ENCODE measurements around the gene FAM120B.

The FAM120B gene

GRCh38 chr6:170360476-170360875 is 53.9 kb downstream of the FAM120B start:
- peaks cover 56 to 98% (median 87%) of the 10 kb centered on the region in 11 experiments for H3K36me3 ChIP-seq
- peaks cover 0 to 56% (median 36%) of the 10 kb centered on the region in 11 experiments; a peak in 14 of 22 replicates for H4K20me1 ChIP-seq
- no peak overlapping the region for H3K4me3 ChIP-seq
- no peaks in the 10 kb centered on the region for H3K27me3 ChIP-seq
- H3K27ac ChIP-seq = no peak overlapping the region
- no peak for TF ChIP-seq Cebpa-rat (IDR thresholded peaks at IDR 0.05)
- no peak overlapping the region for H3K4me2 ChIP-seq
- H3K9ac ChIP-seq = no peak overlapping the region
- H3K9me3 ChIP-seq (replicated peaks in 1 of 11) = no peaks in the 10 kb centered on the region
- H3K4me1 ChIP-seq = peaks cover 0 to 10% (median 7%) of the 10 kb centered on the region in 10 experiments; a peak in 11 of 20 replicates

GRCh38 chr6:170361335-170361734 is 54.8 kb downstream of the FAM120B start:
- Histone ChIP-seq H3K36me3 (peaks cover 61 to 97% (median 88%) of the 10 kb centered on the region in 11 experiments), H3K27me3 (no peaks in the 10 kb centered on the region), H3K27ac (no peak overlapping the region), H3K9me3 (replicated peaks in 1 of 11) (no peaks in the 10 kb centered on the region), H3K4me1 (peaks cover 0 to 10% (median 7%) of the 10 kb centered on the region in 10 experiments; a peak in 11 of 20 replicates), H3K4me2 (no peak overlapping the region), H4K20me1 (peaks cover 0 to 63% (median 37%) of the 10 kb centered on the region in 11 experiments; a peak in 15 of 22 replicates), H3K9ac (no peak overlapping the region), H3K4me3 (no peak overlapping the region)
- TF ChIP-seq Cebpa-rat (IDR thresholded peaks at IDR 0.05) = no peak

GRCh38 chr6:170362121-170362520 is 55.6 kb downstream of the FAM120B start:
- TF ChIP-seq Cebpa-rat (IDR thresholded peaks at IDR 0.05) = no peak

GRCh38 chr6:170363255-170363654 is 56.7 kb downstream of the FAM120B start:
- Histone ChIP-seq H3K4me1 (peaks cover 0 to 10% (median 7%) of the 10 kb centered on the region in 10 experiments; a peak in 11 of 20 replicates), H4K20me1 (peaks cover 0 to 53% (median 24%) of the 10 kb centered on the region in 11 experiments; a peak in 13 of 22 replicates), H3K27ac (no peak overlapping the region), H3K9ac (no peak overlapping the region), H3K36me3 (peaks cover 58 to 97% (median 86%) of the 10 kb centered on the region in 11 experiments), H3K9me3 (replicated peaks in 1 of 11) (no peaks in the 10 kb centered on the region), H3K27me3 (no peaks in the 10 kb centered on the region), H3K4me3 (no peak overlapping the region), H3K4me2 (no peak overlapping the region)
- no peak for TF ChIP-seq Cebpa-rat (IDR thresholded peaks at IDR 0.05)

More at GRCh38 chr6:170362121-170362520, 55.6 kb downstream of the FAM120B start:
- Histone ChIP-seq H3K4me2 (no peak overlapping the region), H3K9ac (no peak overlapping the region), H3K9me3 (replicated peaks in 1 of 11) (no peaks in the 10 kb centered on the region), H3K27me3 (no peaks in the 10 kb centered on the region), H3K4me1 (peaks cover 0 to 10% (median 7%) of the 10 kb centered on the region in 10 experiments; a peak in 11 of 20 replicates), H3K4me3 (no peak overlapping the region), H3K36me3 (peaks cover 60 to 97% (median 88%) of the 10 kb centered on the region in 11 experiments), H3K27ac (no peak overlapping the region), H4K20me1 (peaks cover 0 to 61% (median 35%) of the 10 kb centered on the region in 11 experiments; a peak in 14 of 22 replicates)

- peaks cover 50 to 97% (median 77%) of the 10 kb centered on the region in 11 experiments for H3K36me3 ChIP-seq
- H3K9me3 ChIP-seq (replicated peaks in 1 of 11) = no peaks in the 10 kb centered on the region
- peaks cover 0 to 36% (median 18%) of the 10 kb centered on the region in 11 experiments; a peak in 13 of 22 replicates for H4K20me1 ChIP-seq
- no peak overlapping the region for H3K27ac ChIP-seq
- TF ChIP-seq Cebpa-rat (IDR thresholded peaks at IDR 0.05) = no peak
- no peaks in the 10 kb centered on the region for H3K27me3 ChIP-seq
- H3K4me1 ChIP-seq = peaks cover 0 to 10% (median 7%) of the 10 kb centered on the region in 10 experiments; a peak in 12 of 20 replicates
- H3K9ac ChIP-seq = peak overlapping the region in 1 of 11 experiments; percentile 29; a peak in 1 of 22 replicates
- H3K4me2 ChIP-seq = peak overlapping the region in 5 of 11 experiments; percentile 3 to 29 (median 18); a peak in 4 of 22 replicates
- H3K4me3 ChIP-seq = no peak overlapping the region
Measured at GRCh38 chr6:170365121-170365520, 58.6 kb downstream of the FAM120B start.

- no peak overlapping the region for H3K4me3 ChIP-seq
Measured at GRCh38 chr6:170365593-170365992, 59.0 kb downstream of the FAM120B start.

GRCh38 chr6:170366248-170366960 is 59.8 kb downstream of the FAM120B start:
- H3K36me3 ChIP-seq = peaks cover 47 to 99% (median 80%) of the 10 kb centered on the region in 11 experiments
- H3K4me3 ChIP-seq = no peak overlapping the region
- no peak overlapping the region for H3K27ac ChIP-seq
- no peak for TF ChIP-seq Cebpa-rat (IDR thresholded peaks at IDR 0.05)
- H3K9me3 ChIP-seq (replicated peaks in 1 of 11) = no peaks in the 10 kb centered on the region
- H3K4me2 ChIP-seq = no peak overlapping the region
- H4K20me1 ChIP-seq = peaks cover 0 to 36% (median 17%) of the 10 kb centered on the region in 11 experiments; a peak in 13 of 22 replicates
- H3K27me3 ChIP-seq = no peaks in the 10 kb centered on the region
- H3K9ac ChIP-seq = no peak overlapping the region
- peaks cover 0 to 10% (median 7%) of the 10 kb centered on the region in 10 experiments; a peak in 12 of 20 replicates for H3K4me1 ChIP-seq

More at GRCh38 chr6:170365593-170365992, 59.0 kb downstream of the FAM120B start:
- peaks cover 50 to 97% (median 76%) of the 10 kb centered on the region in 11 experiments for H3K36me3 ChIP-seq
- H3K9me3 ChIP-seq (replicated peaks in 1 of 11) = no peaks in the 10 kb centered on the region
- H3K9ac ChIP-seq = no peak overlapping the region
- no peaks in the 10 kb centered on the region for H3K27me3 ChIP-seq
- no peak for TF ChIP-seq Cebpa-rat (IDR thresholded peaks at IDR 0.05)
- H3K4me2 ChIP-seq = peak overlapping the region in 1 of 11 experiments; percentile 29; a peak in 1 of 22 replicates
- H4K20me1 ChIP-seq = peaks cover 0 to 36% (median 17%) of the 10 kb centered on the region in 11 experiments; a peak in 13 of 22 replicates
- peaks cover 0 to 10% (median 7%) of the 10 kb centered on the region in 10 experiments; a peak in 12 of 20 replicates for H3K4me1 ChIP-seq
- no peak overlapping the region for H3K27ac ChIP-seq

GRCh38 chr6:170367241-170367640 is 60.7 kb downstream of the FAM120B start:
- no peak overlapping the region for H3K4me3 ChIP-seq

GRCh38 chr6:170368544-170368943 is 62.0 kb downstream of the FAM120B start:
- peaks cover 0 to 25% (median 15%) of the 10 kb centered on the region in 11 experiments; a peak in 12 of 22 replicates for H4K20me1 ChIP-seq
- no peak overlapping the region for H3K27ac ChIP-seq
- H3K9me3 ChIP-seq (replicated peaks in 1 of 11) = no peaks in the 10 kb centered on the region
- H3K9ac ChIP-seq = no peak overlapping the region
- TF ChIP-seq Cebpa-rat (IDR thresholded peaks at IDR 0.05) = no peak
- no peak overlapping the region for H3K4me3 ChIP-seq
- no peaks in the 10 kb centered on the region for H3K27me3 ChIP-seq
- H3K4me1 ChIP-seq = peaks cover 0 to 11% (median 7%) of the 10 kb centered on the region in 10 experiments; a peak in 16 of 20 replicates
- peaks cover 40 to 92% (median 68%) of the 10 kb centered on the region in 11 experiments for H3K36me3 ChIP-seq
- no peak overlapping the region for H3K4me2 ChIP-seq

More at GRCh38 chr6:170367241-170367640, 60.7 kb downstream of the FAM120B start:
- H3K36me3 ChIP-seq = peaks cover 46 to 96% (median 80%) of the 10 kb centered on the region in 11 experiments
- no peak overlapping the region for H3K4me2 ChIP-seq
- no peak overlapping the region for H3K9ac ChIP-seq
- peaks cover 0 to 10% (median 7%) of the 10 kb centered on the region in 10 experiments; a peak in 12 of 20 replicates for H3K4me1 ChIP-seq
- no peaks in the 10 kb centered on the region for H3K27me3 ChIP-seq
- no peak for TF ChIP-seq Cebpa-rat (IDR thresholded peaks at IDR 0.05)
- no peaks in the 10 kb centered on the region for H3K9me3 ChIP-seq (replicated peaks in 1 of 11)
- no peak overlapping the region for H3K27ac ChIP-seq
- H4K20me1 ChIP-seq = peaks cover 0 to 32% (median 16%) of the 10 kb centered on the region in 11 experiments; a peak in 13 of 22 replicates
